T-helper 9 cell (primary cell): ENCODE data around the gene MANBA.
"Not testable (repeated sequence)": the region's sequence is repeated elsewhere in the genome, so short reads cannot be mapped to it uniquely, and the experiment has no call there.

Source experiments
- DNase-seq: peaks from one replicate; pipeline ENCODE4 v3.0.0-alpha.2; 2020

Gene MANBA

GRCh38 chr4:102667001-102667400, 93.8 kb downstream of the MANBA start:
- no peak for DNase-seq

- no peak for DNase-seq
These were observed 95.2 kb downstream of the MANBA start for GRCh38 chr4:102665527-102665926.

- DNase-seq, result no peak
These were observed 97.7 kb downstream of the MANBA start for GRCh38 chr4:102663073-102663472.

- DNase-seq, result no peak
These were observed 103.6 kb downstream of the MANBA start for GRCh38 chr4:102657206-102657605.

- DNase-seq, result no peak
These were observed 113.7 kb downstream of the MANBA start for GRCh38 chr4:102647117-102647516.

GRCh38 chr4:102642631-102643298, 118.0 kb downstream of the MANBA start:
- no peak for DNase-seq

- DNase-seq, result no peak
These were observed 119.0 kb downstream of the MANBA start for GRCh38 chr4:102641793-102642192.

GRCh38 chr4:102640669-102641068, 120.1 kb downstream of the MANBA start:
- DNase-seq, result no peak

GRCh38 chr4:102639598-102639997, 121.2 kb downstream of the MANBA start:
- no peak for DNase-seq

- DNase-seq, result no peak
These were observed 122.1 kb downstream of the MANBA start for GRCh38 chr4:102638621-102639020.

GRCh38 chr4:102637391-102637790, 123.4 kb downstream of the MANBA start:
- no peak for DNase-seq

- no peak for DNase-seq
These were observed 127.7 kb downstream of the MANBA start for GRCh38 chr4:102633100-102633499.

- no peak for DNase-seq
These were observed 128.3 kb downstream of the MANBA start for GRCh38 chr4:102632241-102633065.

GRCh38 chr4:102631616-102632015, 129.2 kb downstream of the MANBA start:
- DNase-seq, result no peak

- no peak for DNase-seq
These were observed 131.1 kb downstream of the MANBA start for GRCh38 chr4:102629673-102630072.

GRCh38 chr4:102627831-102628523, 132.8 kb downstream of the MANBA start:
- no peak for DNase-seq

- peak; percentile 45 for DNase-seq
These were observed 135.4 kb downstream of the MANBA start for GRCh38 chr4:102625232-102625930.

GRCh38 chr4:102624505-102624904, 136.3 kb downstream of the MANBA start:
- no peak for DNase-seq

- no peak for DNase-seq
These were observed 137.1 kb downstream of the MANBA start for GRCh38 chr4:102623622-102624021.

- DNase-seq, result no peak
These were observed 139.9 kb downstream of the MANBA start for GRCh38 chr4:102620697-102621497.

- not testable (repeated sequence) for DNase-seq
These were observed 140.8 kb downstream of the MANBA start for GRCh38 chr4:102619776-102620631.
